AG10803 (cell line): ENCODE data around the gene KIAA1217.
"Not testable (repeated sequence)": the region's sequence is repeated elsewhere in the genome, so short reads cannot be mapped to it uniquely, and the experiment has no call there.

Experiments used
- DNase-seq: peaks from one replicate; pipeline ENCODE4 v3.0.0; 2010; ENCODE audit warnings: low read depth
- H3K4me3 ChIP-seq: 2 replicates; pipeline ENCODE4 v1.5.1; 2011; ENCODE audit warnings: mild to moderate bottlenecking, low read length, control low read depth
- CTCF ChIP-seq: conservative IDR thresholded peaks from 2 replicates; pipeline ENCODE4 v1.5.1; 2011; ENCODE audit warnings: mild to moderate bottlenecking, low read length, control low read depth, inconsistent platforms

The KIAA1217 gene

GRCh38 chr10:24333736-24334135 is 124.8 kb downstream of the KIAA1217 start:
- no peak for TF ChIP-seq CTCF
- no peak overlapping the region for H3K4me3 ChIP-seq

GRCh38 chr10:24334279-24334939 is 125.5 kb downstream of the KIAA1217 start:
- H3K4me3 ChIP-seq, result no peak overlapping the region
- no peak for DNase-seq
- no peak for TF ChIP-seq CTCF

More at GRCh38 chr10:24333736-24334135, 124.8 kb downstream of the KIAA1217 start:
- DNase-seq, result peak; percentile 75

- H3K4me3 ChIP-seq, DNase-seq: not testable (repeated sequence)
Observed at GRCh38 chr10:24337723-24338122, 128.8 kb downstream of the KIAA1217 start.

GRCh38 chr10:24339387-24339786 is 130.4 kb downstream of the KIAA1217 start:
- H3K4me3 ChIP-seq, result no peak overlapping the region
- no peak for DNase-seq
- TF ChIP-seq CTCF, result no peak

GRCh38 chr10:24340446-24340845 is 131.5 kb downstream of the KIAA1217 start:
- DNase-seq, result no peak
- no peak overlapping the region for H3K4me3 ChIP-seq
- TF ChIP-seq CTCF, result no peak

GRCh38 chr10:24340883-24341282 is 131.9 kb downstream of the KIAA1217 start:
- DNase-seq, result peak; percentile 18

GRCh38 chr10:24341371-24341770 is 132.4 kb downstream of the KIAA1217 start:
- TF ChIP-seq CTCF, result no peak
- no peak for DNase-seq
- H3K4me3 ChIP-seq, result no peak overlapping the region

More at GRCh38 chr10:24340883-24341282, 131.9 kb downstream of the KIAA1217 start:
- H3K4me3 ChIP-seq, result no peak overlapping the region
- no peak for TF ChIP-seq CTCF
